HG03025 (cell line): ENCODE results near the gene NRIP1.
"Not testable (repeated sequence)": the region's sequence is repeated elsewhere in the genome, so short reads cannot be mapped to it uniquely, and the experiment has no call there.

Source experiments
- ATAC-seq: cut with Tn5 transposase; IDR thresholded peaks from one replicate; pipeline ENCODE4 v1.9.1; 2021; ENCODE audit warnings: mild to moderate bottlenecking, moderate library complexity; ENCODE audit not compliant: unreplicated experiment, low FRiP score

NRIP1 gene

DNA sequence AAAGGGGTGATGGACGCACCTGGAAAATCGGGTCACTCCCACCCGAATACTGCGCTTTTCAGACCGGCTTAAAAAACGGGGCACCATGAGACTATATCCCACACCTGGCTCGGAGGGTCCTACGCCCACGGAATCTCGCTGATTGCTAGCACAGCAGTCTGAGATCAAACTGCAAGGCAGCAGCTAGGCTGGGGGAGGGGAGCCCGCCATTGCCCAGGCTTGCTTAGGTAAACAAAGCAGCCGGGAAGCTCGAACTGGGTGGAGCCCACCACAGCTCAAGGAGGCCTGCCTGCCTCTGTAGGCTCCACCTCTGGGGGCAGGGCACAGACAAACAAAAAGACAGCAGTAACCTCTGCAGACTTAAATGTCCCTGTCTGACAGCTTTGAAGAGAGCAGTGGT is 137.5 kb downstream of the NRIP1 start:
- not testable (repeated sequence) for ATAC-seq

DNA sequence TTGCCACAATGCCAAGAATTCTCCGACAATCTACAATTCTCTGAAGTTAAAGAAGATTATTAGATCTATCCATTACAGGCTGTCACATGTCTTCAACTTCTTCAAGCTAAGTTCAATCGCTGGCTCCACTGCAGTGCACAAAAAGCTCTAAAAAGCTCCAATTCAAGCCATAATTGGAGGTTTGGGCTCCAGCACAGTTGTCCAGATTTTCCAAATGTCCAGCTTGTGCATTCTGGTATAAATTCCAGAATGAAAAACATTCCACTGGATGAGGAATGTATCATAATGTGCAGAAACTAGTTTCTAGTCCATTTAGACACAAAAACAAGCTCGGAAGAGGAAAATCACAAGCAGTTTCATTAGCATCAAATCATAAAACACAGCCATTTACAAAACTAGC is 138.6 kb downstream of the NRIP1 start:
- no peak for ATAC-seq

DNA sequence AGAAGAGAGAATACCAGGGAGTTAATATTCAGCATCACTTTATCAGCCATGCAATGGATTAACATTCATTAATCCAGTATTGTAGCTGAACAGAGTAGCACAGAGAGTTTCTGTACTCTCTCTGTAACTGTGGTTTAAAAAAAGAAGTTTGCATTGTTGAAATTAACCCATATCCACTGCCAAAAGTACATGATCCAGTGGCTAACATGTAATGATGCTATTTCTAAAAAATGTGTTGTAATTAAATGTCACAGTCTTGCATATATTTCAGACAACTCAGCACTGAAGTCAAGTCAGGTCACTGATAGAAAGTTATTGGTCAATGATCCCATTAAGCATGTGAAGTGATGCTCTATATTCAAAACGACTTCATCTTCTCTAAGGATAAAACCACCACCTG is 141.3 kb downstream of the NRIP1 start:
- ATAC-seq: no peak

DNA sequence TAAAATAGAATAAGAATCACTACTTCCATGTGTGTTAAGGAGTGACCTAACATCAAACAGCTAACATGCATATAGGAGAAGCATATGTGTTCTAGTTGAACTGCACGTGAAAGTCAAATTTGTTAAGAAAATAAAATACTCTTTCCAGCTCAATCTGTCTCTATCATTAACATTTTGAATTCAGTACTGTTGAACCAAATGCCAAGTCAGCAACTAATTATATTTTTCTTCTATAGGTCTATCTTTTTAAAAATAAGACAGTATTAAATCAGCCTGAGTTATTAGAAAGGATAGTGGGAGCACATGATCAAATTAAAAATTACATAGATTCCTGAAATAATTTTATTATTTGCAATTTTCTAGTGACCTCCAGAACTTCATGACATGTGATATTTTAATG is 141.8 kb downstream of the NRIP1 start:
- ATAC-seq: no peak

DNA sequence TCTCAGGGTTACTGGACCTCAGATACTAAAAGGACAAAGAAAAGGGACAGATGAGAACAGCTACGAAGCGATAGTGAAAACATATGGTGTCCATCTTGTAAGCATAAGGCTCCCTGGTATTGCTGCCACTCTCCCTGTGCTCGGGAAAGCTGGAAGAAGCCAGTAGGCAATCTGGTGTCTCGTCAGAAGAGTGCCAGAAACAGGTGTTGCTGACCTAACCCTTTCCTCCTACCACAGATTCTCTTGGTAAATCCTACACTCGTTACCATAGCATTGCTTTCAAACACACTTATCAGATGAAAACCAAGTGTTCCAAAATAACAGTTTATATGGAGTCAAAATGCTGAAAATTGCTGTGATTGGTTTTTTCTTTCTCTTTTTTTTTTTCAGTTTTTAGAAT is 146.3 kb downstream of the NRIP1 start:
- no peak for ATAC-seq

DNA sequence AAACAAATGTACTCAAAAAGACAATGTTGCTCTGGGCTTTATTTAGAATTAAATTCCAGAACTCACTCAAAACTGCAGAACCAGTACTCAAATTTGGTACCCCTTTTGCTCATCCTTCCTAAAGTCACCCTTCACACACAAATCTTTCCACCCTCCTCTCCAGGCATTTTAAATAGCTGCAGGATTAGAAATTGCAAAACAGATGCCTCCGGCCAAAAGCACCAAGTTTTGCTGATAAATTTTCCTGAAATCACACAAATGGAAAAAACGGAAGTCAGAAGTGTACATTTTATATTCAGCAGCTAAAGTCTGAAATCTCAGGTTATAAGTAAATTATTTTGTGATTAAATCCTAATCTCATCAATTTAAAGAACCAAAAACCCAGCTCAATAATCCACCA is 147.0 kb downstream of the NRIP1 start:
- ATAC-seq: no peak

DNA sequence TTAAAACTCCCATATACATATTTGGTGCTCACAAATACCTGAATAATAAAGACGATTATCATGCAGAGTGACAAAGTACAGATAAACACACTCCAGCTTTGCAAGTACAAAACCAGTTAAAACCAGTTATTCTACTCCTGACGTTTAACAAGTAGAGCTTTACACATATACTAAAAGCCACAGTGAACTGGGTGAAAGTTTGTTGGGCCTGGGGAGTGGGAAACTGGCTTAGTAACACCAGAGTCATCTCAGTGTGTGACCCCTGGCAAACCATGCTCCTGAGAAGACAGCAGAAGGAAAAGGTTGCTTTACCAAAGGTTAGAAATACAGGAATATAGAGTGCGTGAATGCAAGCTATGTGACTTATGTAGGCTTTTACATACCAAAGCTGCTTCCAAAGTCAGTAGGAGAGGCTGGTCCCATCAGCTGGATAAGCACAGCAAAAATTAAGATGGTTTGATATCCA is 148.1 kb downstream of the NRIP1 start:
- no peak for ATAC-seq

DNA sequence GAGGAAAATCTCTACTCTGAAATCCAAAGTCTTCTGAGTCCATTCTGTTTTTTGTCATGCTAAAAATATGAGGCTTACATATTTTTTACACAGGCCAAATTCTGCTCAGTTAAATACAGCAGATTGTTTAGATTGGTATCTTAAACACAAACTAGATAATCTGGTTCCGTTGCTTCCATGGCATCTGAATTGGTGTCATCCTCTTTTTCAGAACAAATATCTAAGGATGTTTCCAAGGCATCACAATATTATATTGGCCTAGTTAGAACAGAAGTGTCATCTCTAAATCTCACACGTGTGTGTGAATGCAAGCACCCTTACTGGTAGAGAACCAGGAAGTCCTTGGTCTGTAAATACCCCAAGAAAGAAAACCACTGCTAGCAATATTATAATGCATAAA is 151.2 kb downstream of the NRIP1 start:
- ATAC-seq: no peak

DNA sequence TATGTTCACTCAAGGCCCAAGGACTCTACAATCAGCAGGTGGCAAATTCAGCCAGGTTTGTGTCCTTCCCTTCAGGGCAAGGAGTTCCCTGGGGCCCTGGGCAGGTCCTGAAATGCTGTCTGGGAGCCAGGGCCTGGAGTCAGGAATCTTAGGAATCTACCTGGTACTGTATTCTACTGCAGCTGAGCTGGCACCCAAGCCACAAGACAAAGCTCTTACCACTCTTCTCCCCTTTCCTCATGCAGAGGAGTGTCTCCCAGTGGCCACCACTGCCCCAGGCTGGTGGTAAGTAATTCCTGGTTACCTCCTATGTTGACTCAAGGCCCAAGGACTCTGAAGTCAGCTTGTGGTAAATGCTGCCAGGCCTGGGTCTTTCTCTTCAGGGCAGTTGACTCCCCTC is 153.4 kb downstream of the NRIP1 start:
- no peak for ATAC-seq
